ACC112 (cell line): Measurements from ENCODE around the gene FER1L5.

ENCODE experiments used
- H2AFZ ChIP-seq: fragments of 200-600 bp; sonication (generic); one replicate; pipeline ENCODE4 v1.6.0; 2017; ENCODE audit warnings: antibody characterized with exemption, low read length; ENCODE audit not compliant: unreplicated experiment
- H3K27ac ChIP-seq: fragments of 200-600 bp; sonication (generic); 2 replicates; pipeline ENCODE4 v1.5.1; 2014; ENCODE audit warnings: low read depth, mild to moderate bottlenecking, antibody characterized with exemption, low read length, moderate library complexity
- H3K27me3 ChIP-seq: fragments of 200-600 bp; sonication (generic); 2 replicates; pipeline ENCODE4 v1.6.1; 2014; ENCODE audit warnings: mild to moderate bottlenecking, antibody characterized with exemption, low read length, moderate library complexity, mixed read lengths; ENCODE audit not compliant: insufficient read depth
- H3K36me3 ChIP-seq: fragments of 200-600 bp; sonication (generic); 2 replicates; pipeline ENCODE4 v1.6.1; 2016; ENCODE audit warnings: mild to moderate bottlenecking, antibody characterized with exemption, low read length, moderate library complexity, mixed read lengths; ENCODE audit not compliant: insufficient read depth
- H3K4me1 ChIP-seq: fragments of 200-600 bp; sonication (generic); one replicate; pipeline ENCODE4 v1.6.1; 2016; ENCODE audit warnings: low read length, mixed read lengths; ENCODE audit not compliant: insufficient read depth, unreplicated experiment, control insufficient read depth
- H3K4me3 ChIP-seq: fragments of 200-600 bp; sonication (generic); 2 replicates; pipeline ENCODE4 v1.5.1; 2014; ENCODE audit warnings: mild to moderate bottlenecking, low read depth, low read length
- H3K79me2 ChIP-seq: fragments of 200-600 bp; sonication (generic); one replicate; pipeline ENCODE4 v1.6.0; 2016; ENCODE audit warnings: low read length; ENCODE audit not compliant: control insufficient read depth, unreplicated experiment, insufficient read depth

FER1L5 gene

DNA sequence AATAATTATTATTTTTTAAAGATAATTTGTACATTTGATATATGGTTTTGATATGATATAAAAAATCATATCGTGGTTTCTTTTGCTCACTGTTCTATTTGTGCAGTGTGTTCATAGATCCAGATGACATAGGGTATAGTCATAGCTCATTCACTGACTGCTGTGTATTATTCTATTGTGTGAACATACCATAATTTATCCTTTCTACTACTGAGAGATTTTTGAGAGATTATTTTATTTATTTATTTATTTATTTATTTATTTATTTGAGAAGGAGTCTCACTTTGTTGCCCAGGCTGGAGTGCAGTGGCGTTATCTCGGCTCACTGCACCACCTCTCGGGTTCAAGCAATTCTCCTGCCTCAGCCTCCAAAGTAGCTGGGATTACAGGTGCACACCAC lies 39.0 kb downstream of the FER1L5 start:
- no peak overlapping the region for H3K4me3 ChIP-seq
- H3K27me3 ChIP-seq: peaks cover 11% of the 10 kb centered on the region; the same call in 1 of the 2 replicates
- H3K4me1 ChIP-seq: no peaks in the 10 kb centered on the region
- no peak overlapping the region for H2AFZ ChIP-seq
- H3K79me2 ChIP-seq: no peaks in the 10 kb centered on the region
- no peaks in the 10 kb centered on the region for H3K36me3 ChIP-seq
- H3K27ac ChIP-seq: no peak overlapping the region

DNA sequence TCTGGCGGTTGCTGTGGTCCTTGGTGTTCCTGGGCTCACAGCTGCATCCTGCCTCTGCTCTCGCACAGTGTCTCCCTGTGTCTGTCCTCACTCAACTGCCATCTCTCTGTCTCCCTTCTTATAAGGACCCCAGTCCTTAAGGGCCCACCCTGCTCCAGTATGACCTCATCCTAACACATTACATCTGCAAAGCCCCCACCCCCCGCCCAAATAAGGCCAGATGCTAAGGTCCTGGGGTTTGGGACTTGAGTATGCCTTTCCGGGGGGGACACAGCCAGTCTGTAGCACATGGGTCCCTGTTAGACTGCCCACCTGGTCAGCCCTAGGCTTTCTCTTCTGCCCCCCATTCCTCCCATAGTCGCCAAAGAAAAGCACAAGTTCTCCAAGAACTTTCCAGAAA lies 40.7 kb downstream of the FER1L5 start:
- Histone ChIP-seq H3K36me3 (no peaks in the 10 kb centered on the region), H3K4me3 (no peak overlapping the region), H3K27ac (no peak overlapping the region), H3K4me1 (no peaks in the 10 kb centered on the region), H3K27me3 (peaks cover 11% of the 10 kb centered on the region; the same call in 1 of the 2 replicates), H3K79me2 (no peaks in the 10 kb centered on the region), H2AFZ (no peak overlapping the region)

DNA sequence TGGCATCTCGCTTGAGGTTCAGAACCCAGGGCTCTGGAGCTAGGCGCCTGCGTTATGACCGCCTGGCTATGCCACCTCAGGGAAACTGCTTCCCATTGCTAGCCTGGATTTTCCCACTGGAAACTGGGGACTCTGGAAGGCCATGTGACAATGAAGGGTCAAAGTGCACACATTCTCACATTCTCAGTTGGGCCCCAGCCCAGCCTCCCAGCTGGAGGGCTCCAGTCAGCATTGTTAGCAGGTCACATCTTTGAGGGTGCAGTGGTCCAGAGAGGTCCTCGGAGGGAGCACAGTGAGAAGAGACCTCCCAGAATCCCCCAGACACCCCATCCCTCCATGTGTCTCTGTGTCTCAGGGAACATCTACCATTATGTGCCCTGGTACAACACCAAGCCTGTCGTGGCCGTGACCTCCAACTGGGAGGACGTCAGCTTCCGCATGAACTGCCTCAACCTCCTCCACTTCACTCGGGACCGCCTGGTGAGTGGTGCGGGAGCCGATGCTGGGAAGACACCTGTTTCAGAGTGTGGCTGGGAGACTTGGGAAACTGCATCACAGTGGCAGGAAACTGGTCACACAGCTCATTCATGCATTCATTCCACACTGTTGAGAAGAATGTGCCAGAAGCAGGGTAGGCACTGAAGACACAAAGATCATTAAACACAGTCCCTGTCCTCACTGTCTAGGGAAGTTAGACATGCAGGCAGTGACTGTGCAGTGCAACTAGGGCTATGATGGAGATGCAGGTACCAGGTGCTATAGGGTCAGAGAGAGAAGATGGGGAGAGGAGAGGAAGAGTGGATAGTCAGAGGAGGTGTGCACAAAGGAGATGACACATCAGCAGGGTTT lies 41.6 kb downstream of the FER1L5 start:
- Histone ChIP-seq H2AFZ (no peak overlapping the region), H3K79me2 (no peaks in the 10 kb centered on the region), H3K4me3 (no peak overlapping the region), H3K4me1 (no peaks in the 10 kb centered on the region), H3K27ac (no peak overlapping the region), H3K36me3 (no peaks in the 10 kb centered on the region), H3K27me3 (peaks cover 11% of the 10 kb centered on the region; the same call in 1 of the 2 replicates)

DNA sequence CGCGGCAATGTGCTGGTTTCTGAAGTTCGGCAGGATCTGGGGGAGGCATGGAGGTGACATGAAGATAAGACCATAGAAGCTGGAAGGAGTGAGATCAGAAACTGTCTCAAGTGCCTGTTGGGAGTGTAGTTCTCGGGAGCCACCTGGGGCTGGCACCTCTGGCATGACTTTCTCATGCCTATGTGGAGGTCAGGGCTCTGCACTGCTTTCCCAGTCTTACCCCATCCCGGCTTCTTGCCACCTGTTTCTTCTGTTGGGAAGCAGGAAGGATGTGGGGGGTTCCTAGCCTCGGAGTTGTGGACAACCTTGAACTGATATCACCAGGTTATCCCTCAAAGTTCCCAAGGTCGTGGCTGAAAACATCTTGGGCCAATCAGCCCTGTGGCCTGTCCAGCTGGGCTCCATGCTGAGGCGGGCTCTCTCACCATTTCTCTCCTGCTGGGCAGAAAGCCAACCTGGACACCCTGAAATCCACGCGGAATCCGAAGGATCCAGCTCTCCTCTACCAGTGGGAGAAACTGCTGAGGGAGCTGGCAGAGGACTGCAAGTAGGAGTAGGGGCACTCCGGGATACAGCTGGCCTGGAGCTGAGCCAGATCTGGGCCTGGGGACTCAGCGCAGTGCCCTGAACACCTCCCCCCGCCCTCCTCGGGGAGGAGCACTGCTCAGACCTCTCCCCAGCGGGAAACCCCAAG lies 42.5 kb downstream of the FER1L5 start:
- H3K36me3 ChIP-seq: no peaks in the 10 kb centered on the region
- H3K79me2 ChIP-seq: no peaks in the 10 kb centered on the region
- peaks cover 10% of the 10 kb centered on the region; the same call in 1 of the 2 replicates for H3K27me3 ChIP-seq
- no peak overlapping the region for H2AFZ ChIP-seq
- no peak overlapping the region for H3K4me3 ChIP-seq
- no peak overlapping the region for H3K27ac ChIP-seq
- H3K4me1 ChIP-seq: no peaks in the 10 kb centered on the region

DNA sequence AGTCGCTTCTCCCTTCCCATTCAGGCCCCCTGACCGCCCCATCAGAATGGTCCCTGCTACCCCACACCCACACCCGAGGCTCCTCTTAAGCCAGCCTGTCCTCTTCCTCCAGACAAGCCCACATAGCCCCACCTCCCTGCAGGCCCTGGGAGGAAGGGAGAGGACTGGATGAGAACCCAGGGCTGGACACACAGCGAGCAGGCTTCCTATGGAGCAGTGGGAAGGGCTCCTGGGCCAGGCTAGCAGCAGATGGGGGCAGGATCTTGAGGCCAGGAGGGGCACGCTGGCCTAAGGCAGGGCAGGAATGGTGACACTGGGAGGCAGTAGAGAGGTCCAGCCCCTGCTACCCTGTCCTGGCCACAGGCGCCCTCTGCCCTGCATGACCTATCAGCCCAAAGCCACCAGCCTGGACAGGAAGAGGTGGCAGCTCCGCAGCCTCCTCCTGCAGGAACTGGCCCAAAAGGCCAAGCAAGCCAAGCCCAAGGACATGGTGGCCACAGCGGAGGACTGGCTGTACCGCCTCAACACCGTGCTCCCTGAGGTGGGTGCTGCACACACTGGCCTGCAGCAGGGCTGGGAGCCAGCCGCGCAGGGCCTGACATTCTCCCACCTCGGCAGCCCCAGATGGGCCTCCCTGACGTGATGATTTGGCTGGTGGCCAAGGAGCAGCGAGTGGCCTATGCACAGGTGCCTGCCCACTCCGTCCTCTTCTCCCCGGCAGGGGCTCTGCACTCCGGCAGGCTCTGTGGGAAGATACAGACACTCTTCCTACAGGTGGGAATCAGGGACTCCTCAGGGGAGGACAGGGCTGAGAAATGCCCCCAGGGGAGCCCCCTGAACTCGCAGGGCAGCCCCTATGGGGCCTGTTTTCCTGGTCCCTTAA lies 43.3 kb downstream of the FER1L5 start:
- Histone ChIP-seq H3K27ac (no peak overlapping the region), H3K4me3 (no peak overlapping the region), H3K4me1 (no peaks in the 10 kb centered on the region), H3K27me3 (0 out of 2 replicates have a peak, but pooled peaks cover 4% of the 10 kb centered on the region), H3K79me2 (no peaks in the 10 kb centered on the region), H2AFZ (no peak overlapping the region), H3K36me3 (no peaks in the 10 kb centered on the region)

DNA sequence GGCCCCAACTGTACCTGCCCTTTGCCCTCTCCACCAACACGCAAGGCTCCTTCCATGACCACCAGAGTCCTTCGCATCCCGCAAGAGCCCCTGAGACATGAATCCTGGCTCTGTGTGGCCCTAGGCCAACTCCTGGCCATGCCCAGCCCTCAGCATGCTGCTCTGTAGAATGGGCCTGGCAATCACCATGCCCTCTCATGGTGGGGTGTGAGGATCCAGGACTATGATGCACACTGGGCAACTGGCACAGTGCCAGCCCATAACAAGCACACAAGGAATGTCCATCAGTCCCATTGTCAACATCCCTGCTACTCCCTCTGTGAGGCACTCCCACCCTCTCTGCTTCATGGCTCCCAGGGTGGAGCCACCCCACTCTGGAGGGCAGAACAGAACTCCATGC lies 44.7 kb downstream of the FER1L5 start:
- Histone ChIP-seq H3K27me3 (0 out of 2 replicates have a peak, but pooled peaks cover 4% of the 10 kb centered on the region), H3K36me3 (no peaks in the 10 kb centered on the region), H3K27ac (no peak overlapping the region), H3K4me1 (no peaks in the 10 kb centered on the region), H3K4me3 (no peak overlapping the region), H3K79me2 (no peaks in the 10 kb centered on the region), H2AFZ (no peak overlapping the region)

DNA sequence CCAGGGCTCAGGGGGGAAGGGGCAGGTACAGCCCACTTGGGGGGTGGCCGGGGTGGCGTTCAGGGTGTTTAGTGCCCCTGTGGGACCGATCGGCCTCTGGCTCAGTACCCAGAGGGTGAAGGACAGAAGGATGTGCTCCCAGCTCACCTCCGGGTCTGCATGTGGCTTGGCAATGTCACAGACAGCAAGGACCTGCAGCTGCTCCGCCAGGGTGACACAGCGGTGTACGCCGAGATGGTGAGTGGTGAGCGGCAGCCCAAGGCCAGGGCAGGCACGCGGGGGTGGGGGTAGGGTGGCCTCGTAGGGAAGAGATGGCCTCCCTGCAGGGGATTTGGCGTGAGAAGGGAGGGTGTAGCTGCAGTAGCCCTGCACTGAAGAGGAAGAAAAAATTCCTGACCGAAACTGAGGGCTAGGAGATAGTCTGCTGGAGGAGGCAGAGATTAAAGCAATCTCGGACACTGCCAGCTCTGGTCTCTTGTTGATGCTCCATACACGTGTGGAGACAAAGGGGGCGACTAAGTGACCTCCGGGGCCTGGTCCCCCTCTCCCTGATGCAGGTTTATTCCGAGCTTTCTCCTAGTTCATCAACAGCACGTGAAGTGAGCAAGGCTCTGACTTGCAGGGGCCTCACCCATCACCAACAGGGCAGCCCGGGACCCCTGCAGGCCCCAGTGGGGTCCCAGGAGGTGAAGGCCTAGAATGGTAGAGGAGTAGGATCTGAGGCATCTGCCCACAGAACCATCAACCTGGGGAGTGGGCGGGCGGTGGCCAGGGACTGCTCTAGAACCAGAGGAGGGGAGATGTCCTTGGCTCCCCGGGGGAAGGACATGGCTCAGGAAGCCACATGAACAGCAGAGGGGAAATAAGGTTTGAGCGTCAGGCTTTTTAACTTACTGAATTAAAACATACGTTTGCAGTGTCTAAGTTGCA lies 45.4 kb downstream of the FER1L5 start:
- H3K27me3 ChIP-seq: 0 out of 2 replicates have a peak, but pooled peaks cover 4% of the 10 kb centered on the region
- H3K27ac ChIP-seq: no peak overlapping the region
- H3K36me3 ChIP-seq: no peaks in the 10 kb centered on the region
- no peak overlapping the region for H3K4me3 ChIP-seq
- no peak overlapping the region for H2AFZ ChIP-seq
- no peaks in the 10 kb centered on the region for H3K79me2 ChIP-seq
- no peaks in the 10 kb centered on the region for H3K4me1 ChIP-seq

DNA sequence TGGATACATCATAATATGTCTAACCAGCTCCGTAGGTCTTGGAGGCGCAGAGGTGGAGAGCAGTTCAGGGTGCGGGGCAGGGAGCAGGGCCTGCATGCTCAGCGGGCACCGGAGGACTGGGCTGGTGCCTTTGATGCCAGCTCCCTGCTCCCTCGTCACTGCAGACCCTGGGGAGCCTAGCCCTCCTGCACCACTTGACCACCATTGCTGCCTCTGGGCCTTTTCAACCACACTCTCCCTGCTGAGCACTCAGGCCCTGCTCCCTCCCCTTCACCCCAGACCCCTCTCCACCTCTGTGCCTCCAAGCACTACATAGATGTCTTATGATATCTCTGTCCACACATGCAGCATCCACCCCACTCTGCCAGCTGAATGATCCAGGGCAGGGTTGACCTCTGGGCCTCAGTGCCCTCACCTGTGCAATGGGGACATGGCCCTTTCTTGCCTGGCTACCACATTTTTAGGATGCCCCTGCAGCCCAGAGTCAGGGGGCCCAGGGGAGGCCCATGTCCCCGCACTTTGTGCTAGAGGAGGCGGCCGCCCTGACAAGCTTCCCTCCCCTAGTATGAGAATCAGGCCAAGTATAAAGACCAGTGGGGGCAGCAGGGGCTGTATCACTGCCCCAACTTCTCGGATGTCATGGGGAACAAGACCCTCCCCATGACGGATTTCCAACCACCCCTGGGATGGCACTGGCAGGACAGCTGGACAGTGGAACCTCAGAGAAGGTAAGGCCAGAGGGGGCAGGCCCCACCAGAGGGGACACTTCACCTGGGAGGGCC lies 46.3 kb downstream of the FER1L5 start:
- Histone ChIP-seq H3K4me3 (no peak overlapping the region), H3K27ac (no peak overlapping the region), H2AFZ (no peak overlapping the region), H3K36me3 (no peaks in the 10 kb centered on the region), H3K4me1 (no peaks in the 10 kb centered on the region), H3K27me3 (0 out of 2 replicates have a peak, but pooled peaks cover 4% of the 10 kb centered on the region), H3K79me2 (no peaks in the 10 kb centered on the region)

DNA sequence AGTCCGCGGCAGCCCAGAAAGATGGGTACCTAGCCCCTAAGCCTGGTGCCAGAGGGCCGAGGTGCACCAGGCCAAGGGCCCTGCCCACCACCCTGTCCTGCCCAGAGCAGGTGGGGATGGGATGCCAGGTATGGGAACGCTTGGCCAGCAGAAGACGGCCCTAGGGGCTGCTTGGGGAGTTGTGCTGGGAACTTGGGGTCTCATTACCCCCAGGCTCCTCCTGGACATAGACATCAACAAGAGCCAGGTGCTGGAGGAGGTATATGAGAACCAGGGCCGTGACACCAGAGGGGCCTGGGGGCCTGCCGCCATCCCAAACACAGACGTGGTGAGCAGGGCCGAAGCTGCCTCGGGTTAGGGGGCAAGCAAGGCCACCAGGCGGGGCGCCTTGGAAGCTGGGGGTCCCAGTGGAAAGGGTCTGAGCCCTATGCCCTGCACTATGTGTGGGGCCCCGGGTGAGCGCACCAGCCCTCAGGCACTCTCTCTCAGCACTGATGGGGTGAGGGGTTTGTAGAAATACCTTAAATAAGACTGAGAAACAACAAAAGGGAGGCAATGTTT lies 46.9 kb downstream of the FER1L5 start:
- H3K79me2 ChIP-seq: no peaks in the 10 kb centered on the region
- 0 out of 2 replicates have a peak, but pooled peaks cover 4% of the 10 kb centered on the region for H3K27me3 ChIP-seq
- H3K4me1 ChIP-seq: no peaks in the 10 kb centered on the region
- H3K4me3 ChIP-seq: no peak overlapping the region
- H3K27ac ChIP-seq: no peak overlapping the region
- no peak overlapping the region for H2AFZ ChIP-seq
- no peaks in the 10 kb centered on the region for H3K36me3 ChIP-seq
